Measurements from ENCODE around the gene OTUD1.

- no peak for TF ChIP-seq CTCF (IDR thresholded peaks at IDR 0.05)
- TF ChIP-seq POLR2A (IDR thresholded peaks at IDR 0.05), result no peak
Measured at GRCh38 chr10:23438547-23439451, at the start of gene OTUD1.

Measured in testis (tissue), 2 donors.